ENCODE results near the gene RAB9B.

DNA sequence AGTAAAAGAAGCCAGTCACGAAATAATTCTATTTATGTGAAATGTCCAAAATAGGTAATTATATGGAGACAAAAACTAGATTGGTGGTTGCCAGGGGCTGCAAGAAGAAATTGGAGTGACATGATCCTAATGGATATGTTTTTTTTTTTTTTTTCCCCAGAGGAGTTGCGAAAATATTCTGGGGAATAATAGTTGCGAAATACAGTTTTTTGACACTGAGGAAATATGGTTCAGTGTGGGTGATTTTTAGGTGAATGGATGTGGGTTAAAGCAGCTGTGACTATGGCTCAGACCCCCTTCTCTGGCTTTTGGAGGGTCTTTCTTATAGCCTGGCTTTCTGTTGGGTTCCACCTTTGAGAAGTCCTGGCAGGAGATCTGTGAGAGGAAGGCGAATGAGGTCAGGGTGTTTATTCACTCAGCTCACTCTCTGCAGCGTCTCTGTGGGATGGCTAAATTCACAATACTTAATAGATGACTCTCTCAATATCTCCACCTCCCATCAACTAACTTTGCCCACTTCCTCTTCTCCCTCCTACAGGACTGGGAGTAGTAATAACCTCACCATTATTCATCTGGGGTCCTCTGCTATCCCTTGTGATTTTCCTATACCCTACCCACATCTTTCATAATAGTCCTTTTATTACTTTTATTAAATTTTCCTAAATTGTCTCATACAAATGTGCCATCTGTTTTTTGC, 15.3 kb upstream of the RAB9B start:
- TF ChIP-seq, protein P1, sequence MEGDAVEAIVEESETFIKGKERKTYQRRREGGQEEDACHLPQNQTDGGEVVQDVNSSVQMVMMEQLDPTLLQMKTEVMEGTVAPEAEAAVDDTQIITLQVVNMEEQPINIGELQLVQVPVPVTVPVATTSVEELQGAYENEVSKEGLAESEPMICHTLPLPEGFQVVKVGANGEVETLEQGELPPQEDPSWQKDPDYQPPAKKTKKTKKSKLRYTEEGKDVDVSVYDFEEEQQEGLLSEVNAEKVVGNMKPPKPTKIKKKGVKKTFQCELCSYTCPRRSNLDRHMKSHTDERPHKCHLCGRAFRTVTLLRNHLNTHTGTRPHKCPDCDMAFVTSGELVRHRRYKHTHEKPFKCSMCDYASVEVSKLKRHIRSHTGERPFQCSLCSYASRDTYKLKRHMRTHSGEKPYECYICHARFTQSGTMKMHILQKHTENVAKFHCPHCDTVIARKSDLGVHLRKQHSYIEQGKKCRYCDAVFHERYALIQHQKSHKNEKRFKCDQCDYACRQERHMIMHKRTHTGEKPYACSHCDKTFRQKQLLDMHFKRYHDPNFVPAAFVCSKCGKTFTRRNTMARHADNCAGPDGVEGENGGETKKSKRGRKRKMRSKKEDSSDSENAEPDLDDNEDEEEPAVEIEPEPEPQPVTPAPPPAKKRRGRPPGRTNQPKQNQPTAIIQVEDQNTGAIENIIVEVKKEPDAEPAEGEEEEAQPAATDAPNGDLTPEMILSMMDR (IDR thresholded peaks at IDR 0.05): no peak
- no peak for TF ChIP-seq RAD21 (IDR thresholded peaks at IDR 0.05; ENCODE audit: low read length)
- no peak for TF ChIP-seq SIN3A (IDR thresholded peaks at IDR 0.05; ENCODE audit: borderline replicate concordance, low read depth, low read length)
